ENCODE measurements around the gene TMEM134. TPM values are rescaled to one million over a fixed set of nuclear protein-coding genes. Genes with fewer than 3 reads are reported as not detected.
A peak's percentile ranks its signal among the peaks of the same experiment; 100 is the strongest.
"Not testable (repeated sequence)": the region's sequence is repeated elsewhere in the genome, so short reads cannot be mapped to it uniquely, and the experiment has no call there.

Gene TMEM134
- total RNA-seq, 1 experiment from 2014 or later: 34.9 TPM

- Histone ChIP-seq H3K4me3 (ENCODE audit: insufficient read depth, low read depth, low read length) (no peak overlapping the region), H3K36me3 (replicated peaks; ENCODE audit: control insufficient read depth, insufficient read depth, low read length) (peaks cover 2% of the 10 kb centered on the region), H3K27me3 (ENCODE audit: control insufficient read depth, insufficient read depth, low read length) (no peaks in the 10 kb centered on the region)
- DNase-seq: peak; percentile 88
Observed at GRCh38 chr11:67494371-67495233, 25.6 kb upstream of the TMEM134 start.

- DNase-seq: peak; percentile 59
- Histone ChIP-seq H3K4me3 (ENCODE audit: insufficient read depth, low read depth, low read length) (no peak overlapping the region), H3K27me3 (ENCODE audit: control insufficient read depth, insufficient read depth, low read length) (no peaks in the 10 kb centered on the region), H3K36me3 (replicated peaks; ENCODE audit: control insufficient read depth, insufficient read depth, low read length) (peaks cover 2% of the 10 kb centered on the region)
Observed at GRCh38 chr11:67493548-67494370, 24.7 kb upstream of the TMEM134 start.

GRCh38 chr11:67492801-67493547 is 23.9 kb upstream of the TMEM134 start:
- Histone ChIP-seq H3K27me3 (ENCODE audit: control insufficient read depth, insufficient read depth, low read length) (no peaks in the 10 kb centered on the region), H3K4me3 (ENCODE audit: insufficient read depth, low read depth, low read length) (no peak overlapping the region), H3K36me3 (replicated peaks; ENCODE audit: control insufficient read depth, insufficient read depth, low read length) (peaks cover 2% of the 10 kb centered on the region)
- peak; percentile 95 for DNase-seq

- DNase-seq: peak; percentile 36
- Histone ChIP-seq H3K27me3 (ENCODE audit: control insufficient read depth, insufficient read depth, low read length) (no peaks in the 10 kb centered on the region), H3K36me3 (replicated peaks; ENCODE audit: control insufficient read depth, insufficient read depth, low read length) (peaks cover 2% of the 10 kb centered on the region), H3K4me3 (ENCODE audit: insufficient read depth, low read depth, low read length) (no peak overlapping the region)
Observed at GRCh38 chr11:67492069-67492727, 23.1 kb upstream of the TMEM134 start.

- H3K4me3 ChIP-seq (ENCODE audit: insufficient read depth, low read depth, low read length): no peak overlapping the region
- DNase-seq: peak; percentile 32
- H3K36me3 ChIP-seq (replicated peaks; ENCODE audit: control insufficient read depth, insufficient read depth, low read length): peaks cover 1% of the 10 kb centered on the region
- no peaks in the 10 kb centered on the region for H3K27me3 ChIP-seq (ENCODE audit: control insufficient read depth, insufficient read depth, low read length)
Observed at GRCh38 chr11:67491276-67492068, 22.4 kb upstream of the TMEM134 start.

- no peak for DNase-seq
- Histone ChIP-seq H3K27me3 (ENCODE audit: control insufficient read depth, insufficient read depth, low read length) (no peaks in the 10 kb centered on the region), H3K4me3 (ENCODE audit: insufficient read depth, low read depth, low read length) (no peak overlapping the region), H3K36me3 (replicated peaks; ENCODE audit: control insufficient read depth, insufficient read depth, low read length) (peaks cover 1% of the 10 kb centered on the region)
Observed at GRCh38 chr11:67490727-67491065, 21.6 kb upstream of the TMEM134 start.

- H3K27me3 ChIP-seq (ENCODE audit: control insufficient read depth, insufficient read depth, low read length): no peaks in the 10 kb centered on the region
- DNase-seq: peak; percentile 32
- H3K4me3 ChIP-seq (ENCODE audit: insufficient read depth, low read depth, low read length): no peak overlapping the region
- H3K36me3 ChIP-seq (replicated peaks; ENCODE audit: control insufficient read depth, insufficient read depth, low read length): peaks cover 1% of the 10 kb centered on the region
Observed at GRCh38 chr11:67489885-67490726, 21.1 kb upstream of the TMEM134 start.

- peak; percentile 42 for DNase-seq
- Histone ChIP-seq H3K4me3 (ENCODE audit: insufficient read depth, low read depth, low read length) (no peak overlapping the region), H3K36me3 (replicated peaks; ENCODE audit: control insufficient read depth, insufficient read depth, low read length) (peaks cover 1% of the 10 kb centered on the region)
Observed at GRCh38 chr11:67489203-67489884, 20.3 kb upstream of the TMEM134 start.

GRCh38 chr11:67486481-67487195 is 17.6 kb upstream of the TMEM134 start:
- H3K36me3 ChIP-seq (replicated peaks; ENCODE audit: control insufficient read depth, insufficient read depth, low read length): no peaks in the 10 kb centered on the region; the same call in 1 of the 2 replicates
- no peak overlapping the region for H3K4me3 ChIP-seq (ENCODE audit: insufficient read depth, low read depth, low read length)
- peak; percentile 45 for DNase-seq
- peaks cover 5% of the 10 kb centered on the region for H3K27me3 ChIP-seq (ENCODE audit: control insufficient read depth, insufficient read depth, low read length)

More at GRCh38 chr11:67489203-67489884, 20.3 kb upstream of the TMEM134 start:
- H3K27me3 ChIP-seq (ENCODE audit: control insufficient read depth, insufficient read depth, low read length): no peaks in the 10 kb centered on the region

- H3K36me3 ChIP-seq (replicated peaks; ENCODE audit: control insufficient read depth, insufficient read depth, low read length); H3K27me3 ChIP-seq (ENCODE audit: control insufficient read depth, insufficient read depth, low read length); H3K4me3 ChIP-seq (ENCODE audit: insufficient read depth, low read depth, low read length): not testable (repeated sequence)
- DNase-seq: peak; percentile 79
Observed at GRCh38 chr11:67485873-67486361, 16.9 kb upstream of the TMEM134 start.

- Histone ChIP-seq H3K27me3 (ENCODE audit: control insufficient read depth, insufficient read depth, low read length) (peaks cover 5% of the 10 kb centered on the region), H3K36me3 (replicated peaks; ENCODE audit: control insufficient read depth, insufficient read depth, low read length) (no peaks in the 10 kb centered on the region), H3K4me3 (ENCODE audit: insufficient read depth, low read depth, low read length) (no peak overlapping the region)
- DNase-seq: no peak
Observed at GRCh38 chr11:67484847-67485311, 15.8 kb upstream of the TMEM134 start.
